Uterus (tissue), 4 donors: ENCODE results near the gene OR2L8. TPM values are rescaled to one million over a fixed set of nuclear protein-coding genes. Genes with fewer than 3 reads are reported as not detected.

Experiments
- DNase-seq, 2 donors: peaks; one replicate each; pipeline ENCODE4 v3.0.0-alpha.2; 2019 to 2020
- H3K27ac ChIP-seq, 2 donors: fragments of 200-600 bp; sonication (generic); 1 replicate in 1 of 2; 2 replicates in 1 of 2; pipeline ENCODE4 v1.5.1; 2016 to 2018
- H3K27me3 ChIP-seq, 2 donors: fragments of 200-600 bp; sonication (generic); one replicate each; pipeline ENCODE4 v1.5.1; 2018 to 2019; ENCODE audit warnings: control low read depth in 1 of 2
- H3K36me3 ChIP-seq, 2 donors: fragments of 200-600 bp; sonication (generic); one replicate each; pipeline ENCODE4 v1.5.1; 2019; ENCODE audit warnings: control low read depth in 1 of 2
- H3K4me1 ChIP-seq, 2 donors: fragments of 200-600 bp; sonication (generic); one replicate each; pipeline ENCODE4 v1.5.1; 2018 to 2019; ENCODE audit warnings: control low read depth in 1 of 2
- H3K4me3 ChIP-seq, 2 donors: fragments of 200-600 bp; sonication (generic); 1 replicate in 1 of 2; 2 replicates in 1 of 2; pipeline ENCODE4 v1.5.1; 2018 to 2019; ENCODE audit warnings: mild to moderate bottlenecking in 1 of 2
- H3K9me3 ChIP-seq, 2 donors: fragments of 200-600 bp; sonication (generic); one replicate each; pipeline ENCODE4 v1.5.1; 2019; ENCODE audit warnings: control low read depth in 1 of 2
- CTCF ChIP-seq, 4 experiments: fragments of 200-600 bp in 2 of 4; fragments of 450-650 bp in 2 of 4; sonication (generic) in 2 of 4; IDR thresholded peaks; one replicate each; pipeline ENCODE4 v1.5.1; 2016 to 2019; ENCODE audit warnings: antibody characterized with exemption in 4 of 4, mild to moderate bottlenecking in 2 of 4, moderate library complexity in 1 of 4
- POLR2A ChIP-seq, 2 donors: fragments of 450-650 bp; IDR thresholded peaks; one replicate each; pipeline ENCODE4 v1.6.1; 2016; ENCODE audit warnings: antibody characterized with exemption in 2 of 2, mild to moderate bottlenecking in 1 of 2, moderate library complexity in 1 of 2
- intact Hi-C: fragments of 100-400 bp; cut with DNase I; formaldehyde crosslinking; loops from one replicate; pipeline ENCODE4 v1.15.1; 2023; ENCODE audit warnings: low total_unique reads
- total RNA-seq, 4 donors: library from RNA; depleted of rRNA in 3 of 4; stranded (reverse); fragments of >200 nt in 3 of 4; gene quantifications; one replicate each; pipeline versions ENCODE4 v1.1.0 to v1.2.4, GENCODE V29; 2014 to 2023
- donor health status: DM: yes; HTN: yes; CAD: no.

The OR2L8 gene
- total RNA-seq, 4 donors from 2014 or later, result not detected

GRCh38 chr1:247942624-247943023, 6.0 kb upstream of the OR2L8 start:
- Histone ChIP-seq H3K36me3 (no peaks in the 10 kb centered on the region), H3K27me3 (no peaks in the 10 kb centered on the region), H3K27ac (no peak overlapping the region), H3K9me3 (no peaks in the 10 kb centered on the region), H3K4me3 (no peak overlapping the region), H3K4me1 (no peaks in the 10 kb centered on the region)
- no peak for DNase-seq
- intact Hi-C loops, result no loop called here
- TF ChIP-seq CTCF (IDR thresholded peaks at IDR 0.05), result no peak
- no peak for TF ChIP-seq POLR2A (IDR thresholded peaks at IDR 0.05)

- no peaks in the 10 kb centered on the region for H3K9me3 ChIP-seq
- H3K4me3 ChIP-seq, result no peak overlapping the region
- H3K36me3 ChIP-seq, result no peaks in the 10 kb centered on the region
- DNase-seq, result no peak
- no peak overlapping the region for H3K27ac ChIP-seq
- intact Hi-C loops, result no loop called here
- H3K27me3 ChIP-seq, result no peaks in the 10 kb centered on the region
- TF ChIP-seq CTCF (IDR thresholded peaks at IDR 0.05) (no peak), POLR2A (IDR thresholded peaks at IDR 0.05) (no peak)
- no peaks in the 10 kb centered on the region for H3K4me1 ChIP-seq
Measured at GRCh38 chr1:247953408-247953807, 4.8 kb downstream of the OR2L8 start.

- Histone ChIP-seq H3K36me3 (no peaks in the 10 kb centered on the region), H3K27ac (no peak overlapping the region), H3K9me3 (no peaks in the 10 kb centered on the region), H3K4me3 (no peak overlapping the region), H3K27me3 (no peaks in the 10 kb centered on the region), H3K4me1 (no peaks in the 10 kb centered on the region)
- no peak for TF ChIP-seq CTCF (IDR thresholded peaks at IDR 0.05)
- DNase-seq, result no peak
- intact Hi-C loops, result no loop called here
Measured at GRCh38 chr1:247961791-247962190, 13.1 kb downstream of the OR2L8 start.

GRCh38 chr1:247962911-247963588, 14.4 kb downstream of the OR2L8 start:
- Histone ChIP-seq H3K27me3 (no peaks in the 10 kb centered on the region), H3K36me3 (no peaks in the 10 kb centered on the region), H3K27ac (no peak overlapping the region), H3K9me3 (no peaks in the 10 kb centered on the region), H3K4me3 (no peak overlapping the region), H3K4me1 (no peaks in the 10 kb centered on the region)
- TF ChIP-seq CTCF (IDR thresholded peaks at IDR 0.05) (no peak), POLR2A (IDR thresholded peaks at IDR 0.05) (no peak)
- intact Hi-C loops, result no loop called here
- DNase-seq, result no peak

GRCh38 chr1:247964933-247965332, 16.3 kb downstream of the OR2L8 start, which contains the start of gene OR2AK2:
OR2AK2 (plus strand) TSS chr1:247965233; CDS start chr1:247965377, 144 bp downstream.
- H3K36me3 ChIP-seq, result no peaks in the 10 kb centered on the region
- no peak for TF ChIP-seq CTCF (IDR thresholded peaks at IDR 0.05)
- no peak for TF ChIP-seq POLR2A (IDR thresholded peaks at IDR 0.05)
- no peak within 1 kb of the TSS for H3K4me3 ChIP-seq
- no peaks in the 10 kb centered on the region for H3K4me1 ChIP-seq
- H3K9me3 ChIP-seq, result no peaks in the 10 kb centered on the region
- no peak for DNase-seq
- no peaks in the 10 kb centered on the region for H3K27me3 ChIP-seq
- intact Hi-C loops, result no loop called here
- H3K27ac ChIP-seq, result no peak within 1 kb of the TSS
